Omental fat pad (tissue), 4 donors: ENCODE results near the gene TMEM255B. TPM values are rescaled to one million over a fixed set of nuclear protein-coding genes. Genes with fewer than 3 reads are reported as not detected.

ENCODE experiments used
- ATAC-seq: fragments of 150-250 bp; one replicate; pipeline ENCODE4 v1.9.1; 2016; ENCODE audit warnings: mild to moderate bottlenecking, moderate library complexity; ENCODE audit not compliant: low FRiP score
- DNase-seq: peaks from one replicate; pipeline ENCODE4 v3.0.0-alpha.2; 2019; ENCODE audit warnings: low spot score
- total RNA-seq, 4 donors: library from RNA; depleted of rRNA; stranded (reverse); fragments of >200 nt; gene quantifications; one replicate each; pipeline ENCODE4 v1.1.0, GENCODE V29; 2016
- TF ChIP-seq, protein P1 (sequence below), 3 donors: fragments of 450-650 bp; IDR thresholded peaks; one replicate each; pipeline ENCODE4 v1.5.1; 2016 to 2017; ENCODE audit warnings: antibody characterized with exemption in 3 of 3, mild to moderate bottlenecking in 3 of 3, moderate library complexity in 2 of 3

The TMEM255B gene
- total RNA-seq, 4 donors from 2014 or later = 2.7 to 19.1 (median 11.7) TPM

DNA sequence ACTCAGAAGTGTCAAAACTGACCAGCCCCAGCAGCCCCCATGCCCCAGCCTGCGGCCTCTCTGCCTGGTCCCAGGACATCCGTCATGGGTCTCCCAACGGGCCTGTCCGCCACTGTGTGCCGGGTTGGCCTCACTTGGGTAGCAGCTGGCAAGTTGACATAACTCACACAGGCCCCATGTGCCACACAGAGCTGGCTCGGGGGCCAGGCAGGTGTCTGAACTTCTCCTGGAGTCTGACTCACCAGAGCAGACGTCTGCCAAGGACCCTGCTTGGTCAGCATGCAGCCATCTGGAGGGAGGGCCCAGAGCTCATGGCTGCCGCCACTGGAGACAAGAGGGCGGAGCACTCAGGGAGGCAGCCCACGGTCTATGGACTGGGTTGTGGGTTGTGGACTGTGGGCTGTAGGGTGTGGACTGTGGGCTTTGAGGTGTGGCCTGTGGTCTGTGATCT lies 32.0 kb upstream of the TMEM255B start:
- no peak for ATAC-seq
- no peak for DNase-seq

DNA sequence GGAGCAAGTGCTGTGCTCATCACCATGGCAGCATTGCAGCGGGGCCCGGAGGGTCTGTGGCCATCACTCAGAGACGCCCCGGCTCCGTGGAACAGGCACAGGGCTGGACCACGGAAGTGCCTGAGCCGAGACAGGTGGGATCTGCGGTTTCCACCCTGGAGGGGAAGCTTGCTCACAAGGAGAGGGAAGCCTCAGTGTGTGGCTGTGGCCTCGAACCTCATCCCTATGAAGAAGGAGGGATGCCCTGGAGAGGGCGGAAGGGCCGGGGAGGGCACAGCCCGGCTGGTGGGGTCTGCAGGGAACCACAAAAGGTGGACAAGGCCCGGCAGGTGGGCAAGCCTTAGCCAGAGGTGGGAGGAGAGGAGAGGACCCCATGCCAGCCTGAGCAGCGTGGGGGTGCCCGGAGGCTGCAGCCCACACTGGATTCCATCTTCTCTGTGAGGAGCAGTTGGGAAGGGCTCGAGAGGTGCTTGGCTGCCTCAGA lies 30.4 kb upstream of the TMEM255B start:
- DNase-seq (no peak), ATAC-seq (no peak)
- TF ChIP-seq, protein P1, sequence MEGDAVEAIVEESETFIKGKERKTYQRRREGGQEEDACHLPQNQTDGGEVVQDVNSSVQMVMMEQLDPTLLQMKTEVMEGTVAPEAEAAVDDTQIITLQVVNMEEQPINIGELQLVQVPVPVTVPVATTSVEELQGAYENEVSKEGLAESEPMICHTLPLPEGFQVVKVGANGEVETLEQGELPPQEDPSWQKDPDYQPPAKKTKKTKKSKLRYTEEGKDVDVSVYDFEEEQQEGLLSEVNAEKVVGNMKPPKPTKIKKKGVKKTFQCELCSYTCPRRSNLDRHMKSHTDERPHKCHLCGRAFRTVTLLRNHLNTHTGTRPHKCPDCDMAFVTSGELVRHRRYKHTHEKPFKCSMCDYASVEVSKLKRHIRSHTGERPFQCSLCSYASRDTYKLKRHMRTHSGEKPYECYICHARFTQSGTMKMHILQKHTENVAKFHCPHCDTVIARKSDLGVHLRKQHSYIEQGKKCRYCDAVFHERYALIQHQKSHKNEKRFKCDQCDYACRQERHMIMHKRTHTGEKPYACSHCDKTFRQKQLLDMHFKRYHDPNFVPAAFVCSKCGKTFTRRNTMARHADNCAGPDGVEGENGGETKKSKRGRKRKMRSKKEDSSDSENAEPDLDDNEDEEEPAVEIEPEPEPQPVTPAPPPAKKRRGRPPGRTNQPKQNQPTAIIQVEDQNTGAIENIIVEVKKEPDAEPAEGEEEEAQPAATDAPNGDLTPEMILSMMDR (IDR thresholded peaks at IDR 0.05) = no peak

More for the DNA sequence above, 32.0 kb upstream of the TMEM255B start:
- TF ChIP-seq, protein P1 (IDR thresholded peaks at IDR 0.05) = no peak

DNA sequence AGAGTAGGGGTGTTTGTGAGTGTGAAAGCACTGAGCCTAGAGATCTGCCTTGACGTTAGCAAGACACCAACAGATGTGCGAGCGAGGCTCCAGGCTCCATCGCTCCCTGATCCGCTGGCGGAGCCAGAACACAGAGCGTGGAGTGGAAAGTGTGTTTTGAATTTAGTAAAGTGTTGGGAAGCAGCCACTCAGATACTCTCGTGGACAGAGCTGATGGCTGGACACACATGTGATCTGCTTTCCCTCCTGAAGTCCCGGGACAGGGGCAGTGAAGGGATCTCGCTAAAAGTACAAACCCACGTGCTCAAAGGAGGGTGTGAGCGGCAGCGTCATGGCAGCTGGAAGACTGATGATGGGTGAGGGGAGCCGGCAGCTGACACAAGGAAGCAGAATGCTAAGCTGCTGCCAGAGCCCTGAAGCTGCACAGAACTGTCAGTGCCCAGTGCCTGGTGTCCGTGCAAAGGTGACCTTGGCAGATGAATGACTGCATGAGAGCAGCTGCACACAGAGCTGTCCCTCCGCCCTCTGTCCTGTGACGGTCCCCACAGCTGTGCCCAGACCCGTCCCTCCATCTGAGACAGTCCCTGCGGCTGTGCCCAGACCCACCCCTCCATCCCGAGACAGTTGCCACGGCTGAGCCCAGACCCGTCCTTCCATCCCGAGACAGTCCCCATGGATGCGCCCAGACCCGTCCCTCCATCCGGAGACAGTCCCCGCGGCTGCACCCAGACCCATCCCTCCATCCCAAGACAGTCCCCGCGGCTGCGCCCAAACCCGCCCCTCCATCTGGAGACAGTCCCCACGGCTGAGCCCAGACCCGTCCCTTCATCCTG lies 29.6 kb upstream of the TMEM255B start:
- no peak for DNase-seq
- no peak for ATAC-seq
- TF ChIP-seq, protein P1 (IDR thresholded peaks at IDR 0.05) = no peak

DNA sequence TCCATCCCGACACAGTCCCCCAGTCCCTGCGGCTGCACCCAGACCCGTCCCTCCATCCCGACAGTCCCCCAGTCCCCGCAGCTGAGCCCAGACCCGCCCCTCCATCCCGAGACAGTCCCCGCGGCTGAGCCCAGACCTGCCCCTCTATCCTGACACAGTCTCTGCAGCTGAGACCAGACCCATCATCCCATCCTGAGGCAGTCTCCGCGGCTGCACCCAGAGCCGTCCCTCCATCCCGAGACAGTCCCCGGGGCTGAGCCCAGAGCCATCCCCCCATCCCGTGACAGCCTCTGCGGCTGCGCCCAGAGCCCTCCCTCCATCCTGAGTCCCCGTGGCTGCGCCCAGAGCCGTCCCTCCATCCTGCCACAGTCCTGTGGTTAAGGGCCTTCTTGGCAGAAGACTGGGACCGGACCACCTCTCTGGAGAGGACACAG lies 28.8 kb upstream of the TMEM255B start:
- DNase-seq (no peak), ATAC-seq (no peak)
- TF ChIP-seq, protein P1 (IDR thresholded peaks at IDR 0.05) = no peak

DNA sequence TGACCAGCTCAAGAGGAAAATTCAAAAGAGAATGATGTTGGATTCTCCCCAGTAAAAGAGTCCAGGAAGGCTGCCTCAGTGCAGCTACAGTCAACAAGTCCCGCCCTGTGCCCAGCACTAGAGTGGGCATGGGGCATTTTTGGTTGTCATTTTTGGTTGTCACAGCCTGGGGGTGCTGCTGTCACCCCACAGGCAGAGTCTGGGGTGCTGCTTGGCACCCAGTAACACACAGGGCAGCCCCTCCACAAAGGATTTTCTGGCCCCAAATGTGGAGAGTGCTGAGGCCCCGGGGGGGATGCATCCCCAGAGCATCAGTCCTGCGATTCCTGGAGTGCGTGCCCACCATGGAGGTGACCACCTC lies 28.2 kb upstream of the TMEM255B start:
- ATAC-seq (no peak), DNase-seq (no peak)
- TF ChIP-seq, protein P1 (IDR thresholded peaks at IDR 0.05) = no peak

DNA sequence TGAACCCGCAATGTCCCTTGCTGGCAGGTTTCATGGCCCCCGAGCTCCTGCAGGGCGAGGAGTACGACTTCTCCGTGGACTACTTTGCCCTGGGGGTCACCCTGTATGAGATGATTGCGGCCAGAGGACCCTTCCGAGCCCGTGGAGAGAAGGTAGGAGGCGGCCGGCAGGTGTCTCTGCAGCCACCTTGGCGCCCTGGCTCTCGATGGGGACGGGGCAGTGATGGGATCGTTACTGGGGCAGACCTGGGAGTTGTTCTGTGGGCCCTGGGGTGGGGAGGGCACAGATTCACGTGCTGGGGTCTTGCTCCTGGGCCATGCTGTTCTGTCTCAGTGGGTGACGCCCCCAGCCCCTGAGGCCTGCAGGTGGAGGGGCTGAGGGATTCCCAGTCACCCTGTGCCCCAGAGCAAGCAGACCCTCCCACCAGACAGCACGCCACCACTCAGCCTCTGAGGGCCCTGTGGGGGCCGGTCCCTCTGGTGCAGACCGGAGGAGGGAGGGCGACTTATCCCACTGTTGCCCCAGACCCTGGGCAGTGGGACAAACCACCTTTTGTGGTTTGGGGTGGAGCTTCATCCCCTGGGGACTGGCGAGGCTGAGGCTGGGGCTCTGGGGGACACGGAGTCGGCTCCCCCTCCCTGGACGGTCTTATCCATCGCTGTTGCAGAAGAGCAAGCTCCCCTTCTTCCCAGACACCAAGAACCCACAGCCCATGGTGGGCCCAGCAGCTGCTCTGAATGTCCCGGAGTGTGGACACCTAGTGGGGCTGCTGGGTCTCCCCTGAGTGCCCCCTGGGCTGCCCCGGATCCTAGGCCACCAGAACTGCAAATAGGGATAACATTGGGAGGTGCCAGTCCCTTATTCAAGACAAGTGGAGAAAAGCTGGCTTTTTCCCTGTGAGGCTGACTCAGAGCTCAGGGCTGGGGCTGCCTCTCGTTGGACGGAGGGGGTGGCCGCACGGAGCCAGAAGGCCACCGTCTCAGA lies 27.5 kb upstream of the TMEM255B start:
- TF ChIP-seq, protein P1 (IDR thresholded peaks at IDR 0.05) = no peak
- ATAC-seq (no peak), DNase-seq (no peak)
